ENCODE results near the gene SDK2. TPM values are rescaled to one million over a fixed set of nuclear protein-coding genes. Genes with fewer than 3 reads are reported as not detected.

Gene SDK2
- polyA plus RNA-seq, 1 of the 3 experiments (the other 2 are of a cell fraction): 0.02 TPM

DNA sequence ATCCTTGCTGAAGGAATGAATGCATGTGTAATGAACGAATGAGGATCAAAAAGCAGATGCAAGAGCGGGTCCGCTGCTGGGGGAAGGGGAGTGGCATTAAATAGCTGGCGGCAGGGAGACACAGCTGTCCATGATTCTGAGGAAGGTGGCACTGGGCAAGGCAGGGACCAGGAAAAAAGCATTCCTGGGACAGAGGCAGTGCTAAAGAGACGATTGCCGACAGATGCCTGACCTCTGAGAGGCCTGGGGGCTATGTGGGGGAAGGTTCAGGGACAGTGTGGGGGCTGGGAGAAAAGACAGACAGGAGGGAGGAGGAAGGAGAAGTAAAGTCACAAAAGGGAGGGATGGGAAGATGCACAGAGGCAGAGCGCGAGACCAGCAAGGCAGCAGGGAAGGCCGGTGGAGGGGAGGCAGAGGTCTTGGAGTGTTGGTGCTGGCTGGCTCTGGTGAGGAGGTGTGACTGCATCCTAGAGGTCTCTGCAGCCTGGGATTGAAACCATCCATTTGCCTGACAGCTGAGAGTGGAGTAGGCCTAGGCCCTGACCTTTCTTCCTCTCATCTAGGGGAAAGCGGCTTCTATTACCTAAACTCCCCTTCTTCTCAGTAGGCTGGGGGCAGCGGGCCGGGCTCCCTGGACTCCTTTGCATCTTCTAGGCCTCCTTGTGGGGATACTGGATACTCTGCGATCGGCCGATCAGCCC lies 109.9 kb downstream of the SDK2 start:
- Histone ChIP-seq H3K9me3 (no peaks in the 10 kb centered on the region), H3K4me3 (ENCODE audit: low read depth in 2 of 2, low read length in 1 of 2) (no peak overlapping the region), H3K4me2 (no peak overlapping the region), H3K9ac (no peak overlapping the region), H3K9me2 (no peaks in the 10 kb centered on the region), H4K20me1 (ENCODE audit: insufficient read depth) (no peaks in the 10 kb centered on the region), H3F3A (replicated peaks; ENCODE audit: insufficient read depth) (no peaks in the 10 kb centered on the region), H3K27ac (ENCODE audit: low read depth in 2 of 2, low read length in 1 of 2) (no peak overlapping the region), H3K27me3 (ENCODE audit: insufficient read depth) (no peaks in the 10 kb centered on the region), H2AFZ (ENCODE audit: low read depth) (no peak overlapping the region), H3K79me2 (ENCODE audit: insufficient read depth) (no peaks in the 10 kb centered on the region), H3K36me3 (replicated peaks in 1 of 2; ENCODE audit: control insufficient read depth in 1 of 2, insufficient read depth in 2 of 2, low read length in 1 of 2) (no peaks in the 10 kb centered on the region), H3K4me1 (ENCODE audit: control insufficient read depth in 1 of 2, insufficient read depth in 2 of 2, low read depth in 1 of 2, low read length in 1 of 2) (peaks cover 0 to 66% of the 10 kb centered on the region in 2 experiments; a peak in 1 of 4 replicates)
- TF ChIP-seq USF2 (IDR thresholded peaks at IDR 0.05; ENCODE audit: borderline replicate concordance, low read depth, low read length): no peak
- TF ChIP-seq, protein P1, sequence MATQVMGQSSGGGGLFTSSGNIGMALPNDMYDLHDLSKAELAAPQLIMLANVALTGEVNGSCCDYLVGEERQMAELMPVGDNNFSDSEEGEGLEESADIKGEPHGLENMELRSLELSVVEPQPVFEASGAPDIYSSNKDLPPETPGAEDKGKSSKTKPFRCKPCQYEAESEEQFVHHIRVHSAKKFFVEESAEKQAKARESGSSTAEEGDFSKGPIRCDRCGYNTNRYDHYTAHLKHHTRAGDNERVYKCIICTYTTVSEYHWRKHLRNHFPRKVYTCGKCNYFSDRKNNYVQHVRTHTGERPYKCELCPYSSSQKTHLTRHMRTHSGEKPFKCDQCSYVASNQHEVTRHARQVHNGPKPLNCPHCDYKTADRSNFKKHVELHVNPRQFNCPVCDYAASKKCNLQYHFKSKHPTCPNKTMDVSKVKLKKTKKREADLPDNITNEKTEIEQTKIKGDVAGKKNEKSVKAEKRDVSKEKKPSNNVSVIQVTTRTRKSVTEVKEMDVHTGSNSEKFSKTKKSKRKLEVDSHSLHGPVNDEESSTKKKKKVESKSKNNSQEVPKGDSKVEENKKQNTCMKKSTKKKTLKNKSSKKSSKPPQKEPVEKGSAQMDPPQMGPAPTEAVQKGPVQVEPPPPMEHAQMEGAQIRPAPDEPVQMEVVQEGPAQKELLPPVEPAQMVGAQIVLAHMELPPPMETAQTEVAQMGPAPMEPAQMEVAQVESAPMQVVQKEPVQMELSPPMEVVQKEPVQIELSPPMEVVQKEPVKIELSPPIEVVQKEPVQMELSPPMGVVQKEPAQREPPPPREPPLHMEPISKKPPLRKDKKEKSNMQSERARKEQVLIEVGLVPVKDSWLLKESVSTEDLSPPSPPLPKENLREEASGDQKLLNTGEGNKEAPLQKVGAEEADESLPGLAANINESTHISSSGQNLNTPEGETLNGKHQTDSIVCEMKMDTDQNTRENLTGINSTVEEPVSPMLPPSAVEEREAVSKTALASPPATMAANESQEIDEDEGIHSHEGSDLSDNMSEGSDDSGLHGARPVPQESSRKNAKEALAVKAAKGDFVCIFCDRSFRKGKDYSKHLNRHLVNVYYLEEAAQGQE (IDR thresholded peaks at IDR 0.05; ENCODE audit: low read depth, low read length): no peak
- TF ChIP-seq FOSL2 (IDR thresholded peaks at IDR 0.05; ENCODE audit: borderline replicate concordance, low read depth): no peak
- TF ChIP-seq IRF3 (IDR thresholded peaks at IDR 0.05; ENCODE audit: low read depth, low read length): no peak
- TF ChIP-seq MEF2A (IDR thresholded peaks at IDR 0.05; ENCODE audit: borderline replicate concordance, low read depth): no peak
- TF ChIP-seq TAF1 (IDR thresholded peaks at IDR 0.05; ENCODE audit: borderline replicate concordance, low read depth, low read length): no peak
- no peak for TF ChIP-seq NRF1 (IDR thresholded peaks at IDR 0.05; ENCODE audit: low read depth, low read length)
- TF ChIP-seq EZH2phosphoT487 (IDR thresholded peaks at IDR 0.05; ENCODE audit: borderline replicate concordance, low read depth): no peak
- TF ChIP-seq RFX5 (IDR thresholded peaks at IDR 0.05; ENCODE audit: low read length): no peak
- no peak for TF ChIP-seq MXI1 (IDR thresholded peaks at IDR 0.05; ENCODE audit: low read depth, low read length)
- no peak for TF ChIP-seq FOXJ3 (CRISPR knock-in tag; IDR thresholded peaks at IDR 0.05)
- no peak for TF ChIP-seq POLR2AphosphoS5 (IDR thresholded peaks at IDR 0.05; ENCODE audit: low read depth, low read length)
- no peak for TF ChIP-seq FOXM1 (IDR thresholded peaks at IDR 0.05; ENCODE audit: low read depth)
- no peak for TF ChIP-seq GATA2 (CRISPR knock-in tag; IDR thresholded peaks at IDR 0.05)
- TF ChIP-seq EP300 (IDR thresholded peaks at IDR 0.05; ENCODE audit: borderline replicate concordance in 1 of 2, low read depth in 1 of 2, low read length in 1 of 2): no peak
- no peak for TF ChIP-seq CHD2 (IDR thresholded peaks at IDR 0.05; ENCODE audit: low read length, partially characterized antibody)
- ChIA-PET POLR2A (no interaction called here), CTCF (interaction anchor here (0.6 to 1.5 kb wide), 2 partner anchors 11 to 105 kb away, joined by 3 to 6 read pairs; no protein-coding TSS in a partner anchor)
- DNase-seq: no peak
- WGBS (ENCODE audit: low lambda C conversion rate): 55% methylated on average over 13 of the region's 15 CpGs
